NAMALWA (cell line): Measurements from ENCODE around the gene GPR39.
"Not testable (repeated sequence)": the region's sequence is repeated elsewhere in the genome, so short reads cannot be mapped to it uniquely, and the experiment has no call there.

Experiments
- DNase-seq: peaks from one replicate; pipeline ENCODE4 v3.0.0-alpha.2; 2015; ENCODE audit warnings: low spot score

Gene GPR39

DNA sequence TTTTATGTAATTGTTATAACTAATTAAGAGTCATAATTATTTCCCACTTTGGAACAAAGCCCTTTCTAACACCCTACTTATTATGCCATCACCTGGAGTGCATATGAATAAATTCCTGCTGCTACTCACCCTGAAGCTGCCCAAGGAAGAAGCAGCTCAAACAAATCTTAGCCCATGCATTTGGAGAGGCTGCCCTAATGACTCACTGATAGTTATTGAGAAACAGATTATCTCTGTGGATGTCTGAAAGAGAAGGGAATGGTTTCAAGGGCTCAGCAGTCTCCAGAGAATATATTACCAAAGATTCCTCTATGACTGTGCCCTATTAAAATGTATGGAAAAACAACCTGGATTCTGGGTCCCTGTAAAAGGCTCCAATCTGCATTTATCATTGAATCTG, 81.0 kb downstream of the GPR39 start:
- no peak for DNase-seq

DNA sequence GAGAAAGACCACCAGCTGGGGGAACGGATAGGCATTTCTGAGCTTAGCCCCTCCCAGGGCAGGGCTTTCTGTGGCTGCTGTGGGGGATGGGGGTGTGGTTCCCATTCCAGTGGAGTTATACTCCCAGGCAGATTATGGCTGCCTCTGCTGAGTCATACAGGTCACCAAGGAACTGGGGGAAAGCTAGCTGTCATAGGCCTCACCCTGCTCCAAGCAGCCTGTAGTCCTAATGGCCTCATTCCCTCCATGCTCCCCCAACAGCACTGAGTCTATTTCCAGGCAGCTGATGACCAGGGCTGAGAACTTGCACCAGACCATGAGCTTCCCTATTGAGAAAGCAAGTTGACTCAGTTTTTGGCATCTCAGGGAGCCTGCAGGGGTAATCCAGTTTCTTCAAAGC, 87.1 kb downstream of the GPR39 start:
- no peak for DNase-seq

DNA sequence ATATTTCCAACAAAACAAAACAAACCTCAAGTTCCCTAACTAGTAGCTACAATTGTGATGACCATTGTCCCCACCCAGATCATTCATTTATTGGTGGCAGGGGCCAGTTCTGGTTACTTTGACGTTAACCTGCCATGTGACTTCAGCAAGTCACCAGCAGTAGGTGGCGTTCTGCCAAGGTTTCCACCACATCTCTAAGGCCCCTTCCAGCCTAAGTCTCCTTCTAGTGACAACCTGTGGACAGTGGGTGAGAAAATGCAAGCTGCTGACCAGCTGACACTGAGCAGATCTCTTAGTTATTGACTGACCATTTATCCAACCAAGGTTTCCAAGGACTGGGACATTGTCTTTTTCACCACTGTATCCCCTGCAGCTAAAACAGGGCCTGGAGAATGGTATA, 98.4 kb downstream of the GPR39 start:
- DNase-seq: peak; percentile 3

DNA sequence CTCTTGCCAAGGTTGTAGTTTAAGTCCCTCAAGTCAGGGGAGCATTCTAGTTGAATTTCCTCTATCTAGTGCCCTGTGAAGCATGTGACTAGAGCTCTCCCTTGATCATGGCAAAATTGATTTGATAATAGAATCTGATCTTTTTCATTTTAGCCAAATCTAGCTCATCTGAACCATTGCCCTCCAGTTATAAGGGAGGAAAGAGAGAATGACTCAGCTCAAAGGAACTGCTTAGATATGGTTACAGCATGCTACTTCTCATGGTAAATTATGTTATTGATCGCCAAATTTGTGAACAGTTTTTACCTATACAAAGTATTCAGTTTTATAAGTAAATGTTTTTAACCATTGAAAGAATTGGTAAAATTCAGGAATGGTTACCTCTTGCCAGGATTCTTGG, 100.8 kb downstream of the GPR39 start:
- DNase-seq: no peak

DNA sequence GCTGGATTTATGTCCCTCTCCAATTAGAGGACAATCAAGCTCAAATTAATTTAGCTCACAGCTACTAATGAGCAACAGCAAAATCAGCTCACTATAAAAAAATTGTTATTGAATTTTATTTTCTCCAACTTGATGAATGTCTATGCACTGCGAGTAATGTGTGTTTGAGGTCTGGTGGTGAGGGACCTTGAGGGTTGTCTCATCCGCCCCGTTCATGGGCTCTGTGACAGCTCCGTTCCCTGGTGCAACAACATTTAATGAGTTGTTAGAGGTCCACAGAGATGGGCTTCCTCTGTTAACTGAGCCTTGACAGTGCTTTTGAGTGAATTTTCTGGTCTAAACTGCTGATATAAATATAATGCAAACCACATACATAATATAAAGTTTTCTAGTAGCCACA, 101.7 kb downstream of the GPR39 start:
- DNase-seq: no peak

GRCh38 chr2:132519566-132519965, 103.0 kb downstream of the GPR39 start:
- no peak for DNase-seq

- DNase-seq: no peak
Observed at GRCh38 chr2:132521341-132521740, 104.7 kb downstream of the GPR39 start.

DNA sequence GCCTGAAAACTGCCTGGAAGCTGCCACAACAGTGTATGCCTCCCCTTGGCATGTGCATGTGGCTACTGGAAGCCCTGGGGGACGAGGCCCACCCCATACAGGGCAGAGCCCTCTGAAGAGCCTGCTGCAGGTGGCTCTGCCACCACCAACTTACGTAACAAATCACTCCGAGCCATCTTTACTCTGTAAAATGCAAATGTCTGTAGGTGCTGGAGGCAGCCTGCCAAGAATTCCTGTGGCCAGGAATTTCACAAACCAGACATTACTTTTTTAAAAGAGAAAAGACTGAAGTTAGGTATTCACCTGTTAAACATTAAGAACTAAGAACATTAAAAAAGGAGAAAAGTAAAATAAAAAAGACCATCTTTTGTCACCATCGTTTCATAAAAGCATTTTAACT, 106.3 kb downstream of the GPR39 start:
- no peak for DNase-seq

DNA sequence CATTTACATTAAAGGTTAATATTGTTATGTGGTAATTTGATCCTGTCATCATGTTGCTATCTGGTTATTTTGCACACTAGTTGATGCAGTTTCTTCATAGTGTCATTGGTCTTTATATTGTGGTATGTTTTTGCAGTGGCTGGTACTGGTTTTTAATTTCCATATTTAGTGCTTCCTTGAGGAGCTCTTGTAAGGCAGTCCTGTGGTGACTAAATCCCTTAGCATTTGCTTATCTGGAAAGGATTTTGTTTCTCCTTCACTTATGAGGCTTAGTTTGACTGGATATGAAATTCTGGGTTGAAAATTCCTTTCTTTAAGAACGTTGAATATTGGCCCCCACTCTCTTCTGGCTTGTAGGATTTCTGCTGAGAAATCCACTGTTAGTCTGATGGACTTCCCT, 120.5 kb downstream of the GPR39 start:
- DNase-seq: not testable (repeated sequence)

DNA sequence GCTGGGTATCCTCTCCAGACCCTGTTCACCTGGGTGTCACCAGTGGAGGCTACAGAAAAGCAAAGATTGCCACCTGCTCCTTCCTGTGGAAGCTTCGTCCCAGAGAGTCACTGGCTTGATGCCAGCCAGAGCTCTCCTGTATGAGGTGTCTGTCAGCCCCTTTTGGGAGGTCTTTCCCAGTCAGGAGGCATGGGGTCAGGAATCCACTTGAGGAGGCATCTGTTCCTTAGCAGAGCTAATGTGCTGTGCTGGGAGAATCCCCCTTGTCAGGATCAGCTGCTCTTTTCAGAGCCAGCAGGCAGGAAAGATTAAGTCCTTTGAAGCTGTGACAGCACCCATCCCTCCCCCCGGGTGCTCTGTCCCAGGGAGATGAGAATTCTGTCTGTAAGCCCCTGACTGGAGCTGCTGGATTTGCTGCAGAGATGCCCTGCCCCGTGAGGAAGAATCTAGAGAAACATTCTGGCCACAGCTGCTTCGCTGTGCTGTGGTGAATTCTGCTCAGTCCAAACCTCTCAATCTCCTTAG, 121.8 kb downstream of the GPR39 start:
- no peak for DNase-seq

- DNase-seq: no peak
Observed at GRCh38 chr2:132540166-132540565, 123.6 kb downstream of the GPR39 start.

- no peak for DNase-seq
Observed at GRCh38 chr2:132542953-132543569, 126.5 kb downstream of the GPR39 start.

- DNase-seq: no peak
Observed at GRCh38 chr2:132544006-132544630, 127.5 kb downstream of the GPR39 start.

DNA sequence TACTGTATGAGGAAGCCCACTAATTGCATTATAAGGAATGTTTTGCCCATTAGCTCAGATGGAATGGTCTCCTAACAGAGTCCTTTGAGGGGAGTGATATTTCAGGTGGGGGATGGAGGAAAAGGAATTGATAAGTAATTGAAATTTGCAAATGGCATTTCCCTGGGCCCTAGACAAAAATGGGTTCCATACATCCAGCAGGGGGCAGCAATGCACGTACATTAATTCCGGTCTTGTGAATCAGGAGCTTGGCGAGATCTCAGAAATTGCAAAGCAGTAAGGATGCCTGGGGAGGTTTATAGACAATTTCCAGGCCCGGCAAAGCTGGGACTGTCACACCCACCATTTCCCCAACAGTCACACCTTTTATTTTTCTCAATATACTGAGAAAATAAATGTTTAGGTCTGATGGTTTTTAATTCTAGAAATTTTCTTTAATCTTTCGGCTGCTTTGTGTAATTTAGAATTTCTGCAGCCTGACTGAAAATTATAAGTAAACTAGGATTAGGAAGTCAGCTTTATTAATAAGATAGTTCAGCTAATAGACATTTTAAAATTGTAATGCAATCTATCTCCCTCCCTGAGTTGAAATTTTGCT, 130.6 kb downstream of the GPR39 start:
- DNase-seq: peak; percentile 73

DNA sequence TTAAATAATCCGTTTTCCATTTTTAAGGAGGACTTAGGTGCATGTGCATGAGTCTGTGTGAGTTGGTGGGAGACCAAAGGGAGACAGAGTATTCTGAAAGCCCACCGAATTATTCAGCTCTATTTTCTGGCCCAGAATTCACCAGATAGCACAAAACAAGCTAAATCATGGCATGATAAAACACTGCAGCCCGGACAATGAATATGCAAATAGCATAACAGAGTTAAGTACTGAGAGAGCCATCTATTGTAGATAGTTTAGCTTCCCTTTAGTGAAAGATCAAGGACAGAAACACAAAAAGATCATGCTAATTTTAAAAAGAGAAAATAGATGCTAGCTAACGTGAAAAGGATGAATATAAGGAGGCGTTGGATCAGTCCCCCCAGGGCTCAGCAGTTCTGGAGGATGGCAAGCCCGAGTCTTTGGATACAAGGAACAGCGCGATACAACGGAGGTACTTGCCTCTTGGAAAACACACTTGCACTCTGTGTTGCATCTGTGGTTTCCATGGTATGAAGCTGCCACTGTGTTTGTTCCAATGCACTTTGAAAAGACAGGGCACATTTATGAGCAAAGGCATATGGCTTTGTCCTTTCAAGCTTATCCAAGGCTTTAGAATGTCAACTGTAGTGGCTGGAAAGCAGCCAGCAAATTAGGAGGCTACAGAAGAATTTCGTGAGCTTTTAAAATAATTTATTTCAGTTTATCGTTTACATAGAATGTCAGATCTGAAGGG, 133.5 kb downstream of the GPR39 start:
- DNase-seq: no peak

GRCh38 chr2:132550946-132551345, 134.3 kb downstream of the GPR39 start:
- no peak for DNase-seq

DNA sequence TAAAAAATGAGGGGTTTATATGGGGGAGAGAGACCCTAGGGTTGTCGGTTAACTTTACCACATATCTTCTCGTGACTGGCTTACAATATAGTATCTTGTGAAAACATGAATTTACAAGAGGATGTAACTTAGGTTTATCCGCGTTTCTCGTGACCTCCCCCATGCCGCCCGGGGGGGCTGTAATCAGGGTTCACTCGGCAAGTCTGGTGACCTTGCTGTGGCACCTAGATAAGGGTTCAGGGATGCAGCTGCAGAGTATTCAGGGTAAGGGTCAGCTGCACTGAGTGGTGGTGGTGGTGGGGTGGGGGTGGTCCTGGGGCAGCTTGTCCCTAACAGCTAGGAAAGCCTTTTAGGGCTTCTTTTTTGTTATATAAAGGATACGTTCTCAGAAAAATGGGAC, 141.1 kb downstream of the GPR39 start:
- DNase-seq: no peak

DNA sequence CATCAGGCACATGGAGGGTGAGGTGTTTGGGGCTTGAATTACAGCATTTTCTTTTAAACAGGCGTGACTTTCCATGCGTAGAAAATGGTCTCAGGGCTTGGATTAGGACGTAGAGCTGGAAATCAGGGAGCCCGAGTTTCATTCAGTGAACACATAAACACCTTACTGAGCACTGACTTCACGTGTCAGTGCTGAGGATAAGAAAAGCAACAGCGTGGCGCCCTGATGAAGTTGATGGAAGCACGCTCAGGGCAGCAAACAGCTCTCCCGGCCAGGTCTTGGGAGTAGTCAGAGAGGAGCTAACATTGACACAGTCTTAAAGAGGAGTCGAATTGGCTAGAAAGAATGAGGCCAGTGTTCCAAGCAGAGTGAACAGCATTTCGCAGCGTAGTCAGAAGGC, 142.7 kb downstream of the GPR39 start:
- DNase-seq: no peak

GRCh38 chr2:132559921-132560320, 143.3 kb downstream of the GPR39 start:
- no peak for DNase-seq

DNA sequence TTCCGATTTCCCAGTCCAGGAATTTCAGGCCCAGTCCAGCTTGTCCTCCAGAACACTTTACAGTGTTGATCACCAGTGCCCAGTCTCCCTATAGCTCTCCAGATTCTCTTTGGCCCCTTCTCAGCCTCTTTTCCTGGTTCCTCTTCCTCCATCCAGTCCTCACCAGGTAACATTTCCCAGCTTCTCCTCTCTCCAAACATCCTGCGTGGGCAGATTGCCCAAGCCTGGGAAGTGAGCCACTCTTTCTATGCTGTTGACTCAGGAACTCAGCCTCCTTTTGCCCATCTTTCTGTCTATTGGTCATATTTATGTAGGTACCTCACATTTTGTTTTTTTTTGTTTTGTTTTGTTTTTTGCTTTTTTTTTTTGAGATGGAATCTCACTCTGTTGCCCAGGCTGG, 144.0 kb downstream of the GPR39 start:
- DNase-seq: no peak

DNA sequence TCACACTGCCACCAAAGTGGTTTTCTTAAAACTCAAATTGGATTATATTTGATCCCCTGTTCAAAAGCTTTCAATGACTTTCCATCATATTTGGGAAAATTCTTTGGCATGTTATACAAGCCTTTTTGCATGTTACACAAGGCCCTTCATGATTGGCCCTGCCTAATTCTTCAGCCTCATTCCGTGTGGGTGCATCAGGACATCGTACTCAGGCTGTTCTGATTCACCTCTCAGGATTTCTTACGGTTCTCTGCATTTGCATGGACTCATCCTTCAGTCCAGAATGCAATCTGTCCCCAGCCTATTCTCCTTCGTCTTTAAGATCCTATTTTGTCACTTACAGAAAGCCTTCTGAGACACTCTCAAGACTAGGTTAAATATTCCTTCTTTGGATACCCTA, 145.6 kb downstream of the GPR39 start:
- no peak for DNase-seq

GRCh38 chr2:132564065-132564464, 147.5 kb downstream of the GPR39 start:
- DNase-seq: no peak

DNA sequence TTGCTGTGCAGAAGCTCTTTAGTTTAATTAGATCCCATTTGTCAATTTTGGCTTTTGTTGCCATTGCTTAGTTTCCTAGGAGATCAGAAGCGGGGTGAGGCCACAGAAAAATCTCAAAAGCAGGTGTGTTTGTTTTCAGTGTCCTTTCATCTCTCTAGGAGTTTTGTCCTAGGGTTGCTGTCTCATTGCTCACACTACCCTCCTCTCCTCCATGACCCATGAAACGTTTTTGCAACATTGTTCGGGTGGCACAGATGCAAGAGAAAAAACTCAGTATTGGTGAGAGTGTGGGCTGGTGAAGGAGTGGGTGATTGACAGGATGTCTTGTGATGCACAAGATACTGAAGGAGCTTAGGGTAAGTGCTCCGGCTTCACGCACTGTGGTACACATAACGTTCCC, 149.8 kb downstream of the GPR39 start:
- no peak for DNase-seq
